C4-2B (cell line): ENCODE data around the gene ST7.

Experiments
- CTCF ChIP-seq: fragments of 450-650 bp; conservative IDR thresholded peaks from 2 replicates; pipeline ENCODE4 v1.5.1; 2017; ENCODE audit warnings: mild to moderate bottlenecking
- ZFX ChIP-seq: fragments of 450-650 bp; IDR thresholded peaks from 2 replicates; pipeline ENCODE4 v1.6.1; 2017

- TF ChIP-seq CTCF (no peak), ZFX (no peak)
Observed at GRCh38 chr7:116984511-116984910, 31.2 kb downstream of the ST7 start.
